Measurements from ENCODE around the gene RIPPLY3.
A peak's percentile ranks its signal among the peaks of the same experiment; 100 is the strongest.

The RIPPLY3 gene

GRCh38 chr21:36964398-36964797 is 42.1 kb upstream of the RIPPLY3 start:
- no peak overlapping the region for H3K4me2 ChIP-seq
- H3K36me3 ChIP-seq (ENCODE audit: insufficient read depth) = no peaks in the 10 kb centered on the region
- H3K4me1 ChIP-seq (ENCODE audit: low read depth, poor library complexity, severe bottlenecking) = peaks cover 22% of the 10 kb centered on the region
- H3K9ac ChIP-seq = no peak overlapping the region
- H3K27me3 ChIP-seq (ENCODE audit: insufficient read depth, low read depth) = no peaks in the 10 kb centered on the region
- peaks cover 8% of the 10 kb centered on the region; the same call in 1 of the 2 replicates for H3K79me2 ChIP-seq (ENCODE audit: insufficient read depth, low read depth)
- no peak for TF ChIP-seq CTCF (conservative IDR thresholded peaks at IDR 0.05; ENCODE audit: low read depth, low read length)
- no peak overlapping the region for H2AFZ ChIP-seq (ENCODE audit: low read depth)
- no peak overlapping the region for H3K4me3 ChIP-seq (IDR thresholded peaks at IDR 0.05; ENCODE audit: insufficient read depth, low read depth, low read length)
- no peaks in the 10 kb centered on the region for H4K20me1 ChIP-seq (ENCODE audit: insufficient read depth)
- H3K27ac ChIP-seq = no peak overlapping the region

GRCh38 chr21:36964827-36965719 is 41.4 kb upstream of the RIPPLY3 start:
- Histone ChIP-seq H3K27ac (0 out of 2 replicates have a peak overlapping the region, but pooled peaks have one; percentile 57), H2AFZ (ENCODE audit: low read depth) (peak overlapping the region; percentile 93; the same call in 1 of the 2 replicates), H4K20me1 (ENCODE audit: insufficient read depth) (no peaks in the 10 kb centered on the region), H3K4me1 (ENCODE audit: low read depth, poor library complexity, severe bottlenecking) (peaks cover 18% of the 10 kb centered on the region), H3K27me3 (ENCODE audit: insufficient read depth, low read depth) (no peaks in the 10 kb centered on the region), H3K4me2 (peak overlapping the region; percentile 72), H3K79me2 (ENCODE audit: insufficient read depth, low read depth) (peaks cover 8% of the 10 kb centered on the region; the same call in 1 of the 2 replicates), H3K4me3 (IDR thresholded peaks at IDR 0.05; ENCODE audit: insufficient read depth, low read depth, low read length) (no peak overlapping the region), H3K36me3 (ENCODE audit: insufficient read depth) (no peaks in the 10 kb centered on the region), H3K9ac (no peak overlapping the region)
- no peak for TF ChIP-seq CTCF (conservative IDR thresholded peaks at IDR 0.05; ENCODE audit: low read depth, low read length)

- peak overlapping the region; percentile 93; the same call in 1 of the 2 replicates for H2AFZ ChIP-seq (ENCODE audit: low read depth)
- TF ChIP-seq CTCF (conservative IDR thresholded peaks at IDR 0.05; ENCODE audit: low read depth, low read length) = no peak
- peaks cover 8% of the 10 kb centered on the region; the same call in 1 of the 2 replicates for H3K79me2 ChIP-seq (ENCODE audit: insufficient read depth, low read depth)
- H3K27me3 ChIP-seq (ENCODE audit: insufficient read depth, low read depth) = no peaks in the 10 kb centered on the region
- no peaks in the 10 kb centered on the region for H4K20me1 ChIP-seq (ENCODE audit: insufficient read depth)
- H3K36me3 ChIP-seq (ENCODE audit: insufficient read depth) = no peaks in the 10 kb centered on the region
- H3K4me1 ChIP-seq (ENCODE audit: low read depth, poor library complexity, severe bottlenecking) = peaks cover 18% of the 10 kb centered on the region
- H3K4me3 ChIP-seq (IDR thresholded peaks at IDR 0.05; ENCODE audit: insufficient read depth, low read depth, low read length) = no peak overlapping the region
- peak overlapping the region; percentile 86 for H3K9ac ChIP-seq
- peak overlapping the region; percentile 72 for H3K4me2 ChIP-seq
- peak overlapping the region; percentile 57 for H3K27ac ChIP-seq
Measured at GRCh38 chr21:36965720-36966065, 40.8 kb upstream of the RIPPLY3 start.

- no peaks in the 10 kb centered on the region for H4K20me1 ChIP-seq (ENCODE audit: insufficient read depth)
- H3K4me1 ChIP-seq (ENCODE audit: low read depth, poor library complexity, severe bottlenecking) = peaks cover 18% of the 10 kb centered on the region
- no peak for TF ChIP-seq CTCF (conservative IDR thresholded peaks at IDR 0.05; ENCODE audit: low read depth, low read length)
- peak within 1 kb of the TSS; percentile 86 for H3K9ac ChIP-seq
- no peaks in the 10 kb centered on the region for H3K36me3 ChIP-seq (ENCODE audit: insufficient read depth)
- peak within 1 kb of the TSS; percentile 57 for H3K27ac ChIP-seq
- H3K4me2 ChIP-seq = peak within 1 kb of the TSS; percentile 85
- no peaks in the 10 kb centered on the region for H3K27me3 ChIP-seq (ENCODE audit: insufficient read depth, low read depth)
- peaks cover 8% of the 10 kb centered on the region; the same call in 1 of the 2 replicates for H3K79me2 ChIP-seq (ENCODE audit: insufficient read depth, low read depth)
- H2AFZ ChIP-seq (ENCODE audit: low read depth) = peak within 1 kb of the TSS; percentile 93
- H3K4me3 ChIP-seq (IDR thresholded peaks at IDR 0.05; ENCODE audit: insufficient read depth, low read depth, low read length) = no peak within 1 kb of the TSS
Measured at GRCh38 chr21:36966066-36966820, 40.3 kb upstream of the RIPPLY3 start, which contains the start of gene HLCS. Gene HLCS (minus strand): TSS chr21:36966669. CDS start chr21:36966638, 31 bp downstream.

All from KMS-11 (cell line).